PC-9 (cell line): ENCODE measurements around the gene BCL2L1. TPM values are rescaled to one million over a fixed set of nuclear protein-coding genes. Genes with fewer than 3 reads are reported as not detected.

ENCODE experiments used
- BruUV-seq: library from RNA; stranded (reverse); fragments of 400-500 nt; replicated peaks from 2 replicates; lab custom pipeline; 2021; lab: Mats Ljungman, UMichigan
- CTCF ChIA-PET: fragments of 300-600 bp; sonication (Branson Sonifier 250); formaldehyde crosslinking; loops from one replicate; lab custom pipeline; 2022; ENCODE audit warnings: antibody characterized with exemption; lab: Charles Lee
- POLR2A ChIA-PET: fragments of 300-600 bp; sonication (Branson Sonifier 250); formaldehyde crosslinking; loops from one replicate; lab custom pipeline; 2022; ENCODE audit warnings: antibody characterized with exemption; ENCODE audit not compliant: unreplicated experiment; lab: Charles Lee
- DNase-seq, 2 experiments: peaks; one replicate each; pipeline versions ENCODE4 v3.0.0 to v3.0.0-alpha.2; 2015 to 2022; ENCODE audit warnings: mixed read lengths in 1 of 2
- H2AFZ ChIP-seq: fragments of 200-600 bp; sonication (generic); 2 replicates; pipeline ENCODE4 v1.8.1; 2017; ENCODE audit warnings: antibody characterized with exemption
- H3F3A ChIP-seq: fragments of 200-600 bp; sonication (generic); 2 replicates; pipeline ENCODE4 v1.8.1; 2017; ENCODE audit warnings: antibody characterized with exemption, mild to moderate bottlenecking, low read depth; ENCODE audit not compliant: insufficient read depth
- H3K27ac ChIP-seq: fragments of 200-600 bp; sonication (generic); 2 replicates; pipeline ENCODE4 v1.6.1; 2016; ENCODE audit warnings: mixed run types
- H3K27me3 ChIP-seq: fragments of 200-600 bp; sonication (generic); 2 replicates; pipeline ENCODE4 v1.6.1; 2016; ENCODE audit warnings: low read depth, mixed run types; ENCODE audit not compliant: insufficient read depth
- H3K36me3 ChIP-seq: fragments of 200-600 bp; sonication (generic); 2 replicates; pipeline ENCODE4 v1.6.1; 2016; ENCODE audit warnings: low read depth, mixed run types
- H3K4me1 ChIP-seq: fragments of 200-600 bp; sonication (generic); replicated peaks from 2 replicates; pipeline ENCODE4 v1.6.1; 2016; ENCODE audit warnings: mixed run types; ENCODE audit not compliant: insufficient read depth
- H3K4me2 ChIP-seq: fragments of 200-600 bp; sonication (generic); 2 replicates; pipeline ENCODE4 v1.6.1; 2017; ENCODE audit warnings: mixed run types
- H3K4me3 ChIP-seq: fragments of 200-600 bp; sonication (generic); 2 replicates; pipeline ENCODE4 v1.6.1; 2016; ENCODE audit warnings: mixed run types
- H3K79me2 ChIP-seq: fragments of 200-600 bp; sonication (generic); 2 replicates; pipeline ENCODE4 v1.6.1; 2017; ENCODE audit warnings: low read depth, mixed run types
- H3K9me2 ChIP-seq: fragments of 200-600 bp; sonication (generic); 2 replicates; pipeline ENCODE4 v1.8.1; 2017; ENCODE audit warnings: mild to moderate bottlenecking; ENCODE audit not compliant: insufficient read depth
- H3K9me3 ChIP-seq: fragments of 200-600 bp; sonication (generic); 2 replicates; pipeline ENCODE4 v1.8.1; 2016; ENCODE audit warnings: low read depth; ENCODE audit not compliant: insufficient read depth
- H4K20me1 ChIP-seq: fragments of 200-600 bp; sonication (generic); 2 replicates; pipeline ENCODE4 v1.8.1; 2017; ENCODE audit not compliant: insufficient read depth
- CTCF ChIP-seq: fragments of 200-600 bp; sonication (generic); conservative IDR thresholded peaks from 2 replicates; pipeline ENCODE4 v1.6.1; 2017; ENCODE audit warnings: mixed run types, antibody characterized with exemption, mild to moderate bottlenecking, moderate library complexity
- EZH2 ChIP-seq: fragments of 200-600 bp; sonication (generic); IDR thresholded peaks from 2 replicates; pipeline ENCODE4 v1.8.0; 2017; ENCODE audit warnings: antibody characterized with exemption, low read depth
- intact Hi-C: fragments of 100-400 bp; cut with micrococcal nuclease; formaldehyde crosslinking; loops from one replicate; pipeline ENCODE4 v1.10.0; 2022; ENCODE audit not compliant: unreplicated experiment
- total RNA-seq: library from RNA; stranded (reverse); gene quantifications from 2 replicates; pipeline ENCODE4 v1.2.3, GENCODE V29; 2021

The BCL2L1 gene
- total RNA-seq, 1 experiment from 2014 or later, result 125 TPM

GRCh38 chr20:31740656-31741323, 18.1 kb upstream of the BCL2L1 start:
- no peak for DNase-seq
- H4K20me1 ChIP-seq, result peaks cover 4% of the 10 kb centered on the region; the same call in 1 of the 2 replicates
- POLR2A ChIA-PET, result interaction anchor here (0.5 to 0.7 kb wide), 3 partner anchors 10 to 213 kb away, joined by 3 to 23 read pairs (median 16); no protein-coding TSS in a partner anchor
- intact Hi-C loops, result no loop called here
- H3K4me3 ChIP-seq, result peak overlapping the region; percentile 77
- H3K79me2 ChIP-seq, result peaks cover 67% of the 10 kb centered on the region
- no TSS peak for BruUV-seq
- CTCF ChIA-PET, result no interaction called here
- 0 out of 2 replicates have a peak overlapping the region, but pooled peaks have one; percentile 29 for H3K27ac ChIP-seq
- H3K4me1 ChIP-seq, result peaks cover 19% of the 10 kb centered on the region
- H3K27me3 ChIP-seq, result no peaks in the 10 kb centered on the region
- peak overlapping the region; percentile 95; the same call in 1 of the 2 replicates for H2AFZ ChIP-seq
- no peak for TF ChIP-seq CTCF
- TF ChIP-seq EZH2, result no peak
- no peaks in the 10 kb centered on the region for H3K9me3 ChIP-seq
- H3K9me2 ChIP-seq, result no peaks in the 10 kb centered on the region
- H3K4me2 ChIP-seq, result peak overlapping the region; percentile 95
- H3F3A ChIP-seq, result peaks cover 4% of the 10 kb centered on the region; the same call in 1 of the 2 replicates
- peaks cover 15% of the 10 kb centered on the region; the same call in 1 of the 2 replicates for H3K36me3 ChIP-seq

DNA sequence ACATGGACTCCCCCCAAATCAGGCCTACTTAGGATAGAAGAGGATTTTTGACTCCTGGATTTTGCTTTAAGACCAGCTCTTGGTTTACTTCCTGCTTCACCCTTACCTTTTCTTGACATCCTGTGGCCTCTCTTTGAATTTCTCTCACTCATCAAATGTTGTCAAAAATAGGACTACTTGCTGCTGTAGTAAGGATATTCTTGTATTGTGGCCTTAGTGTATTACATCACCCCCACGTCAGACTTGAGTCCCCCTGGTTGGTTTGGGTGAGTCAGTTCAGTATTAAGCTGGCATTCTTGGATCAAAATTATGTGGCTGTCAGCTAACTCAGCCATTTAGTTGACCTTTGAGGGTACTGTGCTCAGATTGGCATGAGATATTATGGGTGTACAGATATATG, 17.5 kb upstream of the BCL2L1 start:
- Histone ChIP-seq H3K4me1 (peaks cover 19% of the 10 kb centered on the region), H3K27ac (peak overlapping the region; percentile 29; the same call in 1 of the 2 replicates), H4K20me1 (peaks cover 4% of the 10 kb centered on the region; the same call in 1 of the 2 replicates), H3K9me3 (no peaks in the 10 kb centered on the region), H3K27me3 (no peaks in the 10 kb centered on the region), H3F3A (peaks cover 4% of the 10 kb centered on the region; the same call in 1 of the 2 replicates), H3K4me2 (peak overlapping the region; percentile 95), H3K4me3 (peak overlapping the region; percentile 77), H3K79me2 (peaks cover 62% of the 10 kb centered on the region), H3K36me3 (peaks cover 9% of the 10 kb centered on the region; the same call in 1 of the 2 replicates), H2AFZ (peak overlapping the region; percentile 95), H3K9me2 (no peaks in the 10 kb centered on the region)
- no TSS peak for BruUV-seq
- intact Hi-C loops, result no loop called here
- peak in 1 of 2 experiments; percentile 47 for DNase-seq
- CTCF ChIA-PET, result interaction anchor here (2.0 kb wide), 1 partner anchor 17 kb away, joined by 9 read pairs; the partner anchor contains the start of gene BCL2L1
- TF ChIP-seq CTCF (no peak), EZH2 (no peak)
- POLR2A ChIA-PET, result interaction anchor here (0.5 to 0.7 kb wide), 5 partner anchors 10 to 776 kb away, joined by 3 to 23 read pairs (median 3); no protein-coding TSS in a partner anchor

- POLR2A ChIA-PET, result interaction anchor here (0.5 to 0.6 kb wide), 4 partner anchors 15 to 777 kb away, joined by 3 to 8 read pairs (median 3); no protein-coding TSS in a partner anchor
- intact Hi-C loops, result no loop called here
Observed at GRCh38 chr20:31739550-31739977, 16.9 kb upstream of the BCL2L1 start.

More at GRCh38 chr20:31739550-31739977, 16.9 kb upstream of the BCL2L1 start:
- CTCF ChIA-PET, result interaction anchor here (0.5 to 2.0 kb wide), 3 partner anchors 11 to 118 kb away, joined by 4 to 9 read pairs (median 4); partner anchors contain the start of gene BCL2L1
- Histone ChIP-seq H3K36me3 (0 out of 2 replicates have a peak, but pooled peaks cover 3% of the 10 kb centered on the region), H3K27ac (peak overlapping the region; percentile 69), H3K4me1 (peaks cover 19% of the 10 kb centered on the region), H3K79me2 (peaks cover 55% of the 10 kb centered on the region), H3K4me3 (peak overlapping the region; percentile 77), H3K27me3 (no peaks in the 10 kb centered on the region), H3K4me2 (peak overlapping the region; percentile 95), H3F3A (peaks cover 4% of the 10 kb centered on the region; the same call in 1 of the 2 replicates), H3K9me3 (no peaks in the 10 kb centered on the region), H4K20me1 (no peaks in the 10 kb centered on the region; the same call in 1 of the 2 replicates), H3K9me2 (no peaks in the 10 kb centered on the region), H2AFZ (peak overlapping the region; percentile 95)
- no peak for DNase-seq
- TSS peak; percentile 54 for BruUV-seq
- TF ChIP-seq CTCF (no peak), EZH2 (no peak)
